IMR-90 (cell line): ENCODE results near the gene CIART. TPM values are rescaled to one million over a fixed set of nuclear protein-coding genes. Genes with fewer than 3 reads are reported as not detected.
A peak's percentile ranks its signal among the peaks of the same experiment; 100 is the strongest.

Experiments used
- ATAC-seq: fragments of 200-7000 bp; cut with Tn5 transposase; 2 replicates; pipeline ENCODE4 v1.9.1; 2020; ENCODE audit warnings: low read depth, mild to moderate bottlenecking, moderate library complexity
- BruUV-seq: library from RNA; stranded (reverse); fragments of 400-500 nt; replicated peaks from 2 replicates; lab custom pipeline; 2021; lab: Mats Ljungman, UMichigan
- CTCF ChIA-PET: fragments of 300-600 bp; formaldehyde crosslinking; extraction: SDS; loops from one replicate; lab custom pipeline; 2021; ENCODE audit warnings: antibody characterized with exemption; lab: Yijun Ruan, JAX
- POLR2A ChIA-PET: fragments of 300-600 bp; sonication (Branson Sonifier 250); formaldehyde crosslinking; loops from one replicate; lab custom pipeline; 2022; ENCODE audit warnings: antibody characterized with exemption; ENCODE audit not compliant: unreplicated experiment; lab: Charles Lee
- DNase-seq: peaks from one replicate; pipeline ENCODE4 v3.0.0; 2013
- H2AFZ ChIP-seq: replicated peaks from 2 replicates; pipeline ENCODE3; 2013; ENCODE audit warnings: low read length, mild to moderate bottlenecking; ENCODE audit not compliant: poor library complexity
- H2AK5ac ChIP-seq: 2 replicates; pipeline ENCODE4 v1.6.1; 2013; ENCODE audit warnings: low read depth, low read length, inconsistent platforms
- H2AK9ac ChIP-seq: replicated peaks from 2 replicates; pipeline ENCODE3; 2013; ENCODE audit warnings: mild to moderate bottlenecking, low read depth, low read length, moderate library complexity; ENCODE audit not compliant: poor library complexity
- H2BK120ac ChIP-seq: 2 replicates; pipeline ENCODE4 v1.6.1; 2013; ENCODE audit warnings: low read depth, low read length, inconsistent platforms
- H2BK15ac ChIP-seq: 3 replicates; pipeline ENCODE4 v1.6.1; 2013; ENCODE audit warnings: low read depth, low read length, inconsistent platforms
- H2BK20ac ChIP-seq: 2 replicates; pipeline ENCODE4 v1.6.1; 2013; ENCODE audit warnings: low read depth, mild to moderate bottlenecking, inconsistent platforms, low read length, moderate library complexity
- H2BK5ac ChIP-seq: 2 replicates; pipeline ENCODE4 v1.6.1; 2013; ENCODE audit warnings: mild to moderate bottlenecking, low read depth, low read length, inconsistent platforms; ENCODE audit not compliant: poor library complexity, severe bottlenecking
- H3K14ac ChIP-seq: replicated peaks from 2 replicates; pipeline ENCODE4 v1.6.1; 2013; ENCODE audit warnings: low read depth, low read length, inconsistent platforms
- H3K18ac ChIP-seq: 2 replicates; pipeline ENCODE4 v1.6.1; 2013; ENCODE audit warnings: low read depth, low read length, control low read depth
- H3K23ac ChIP-seq: 2 replicates; pipeline ENCODE4 v1.6.1; 2013; ENCODE audit warnings: low read depth, low read length, inconsistent platforms
- H3K27ac ChIP-seq: 2 replicates; pipeline ENCODE4 v1.5.1; 2013; ENCODE audit warnings: mild to moderate bottlenecking, control low read depth, low read length; ENCODE audit not compliant: insufficient read depth
- H3K27me3 ChIP-seq: 2 replicates; pipeline ENCODE4 v1.6.1; 2013; ENCODE audit warnings: low read length; ENCODE audit not compliant: control insufficient read depth, insufficient read depth
- H3K36me3 ChIP-seq: 2 replicates; pipeline ENCODE4 v1.6.1; 2013; ENCODE audit warnings: low read length, mixed read lengths; ENCODE audit not compliant: control insufficient read depth, insufficient read depth
- H3K4ac ChIP-seq: 2 replicates; pipeline ENCODE4 v1.6.1; 2013; ENCODE audit warnings: low read depth, low read length, inconsistent platforms
- H3K4me1 ChIP-seq: 2 replicates; pipeline ENCODE4 v1.6.1; 2013; ENCODE audit warnings: low read length, mixed read lengths; ENCODE audit not compliant: control insufficient read depth, insufficient read depth
- H3K4me2 ChIP-seq: 2 replicates; pipeline ENCODE4 v1.6.1; 2013; ENCODE audit warnings: low read depth, mild to moderate bottlenecking, control low read depth, low read length, moderate library complexity
- H3K4me3 ChIP-seq: 2 replicates; pipeline ENCODE4 v1.5.1; 2013; ENCODE audit warnings: low read depth, mild to moderate bottlenecking, control low read depth, low read length, moderate library complexity; ENCODE audit not compliant: insufficient read depth
- H3K56ac ChIP-seq: 2 replicates; pipeline ENCODE4 v1.6.1; 2013; ENCODE audit warnings: low read length, inconsistent platforms; ENCODE audit not compliant: insufficient read depth; ENCODE audit errors: extremely low read depth
- H3K79me1 ChIP-seq, 2 experiments: 2 replicates each; pipeline ENCODE4 v1.6.1; 2013; ENCODE audit warnings: low read length in 2 of 2, inconsistent platforms in 1 of 2, low read depth in 1 of 2
- H3K9ac ChIP-seq: 2 replicates; pipeline ENCODE4 v1.6.1; 2013; ENCODE audit warnings: low read depth, low read length, control low read depth
- H3K9me1 ChIP-seq: 2 replicates; pipeline ENCODE4 v1.6.1; 2013; ENCODE audit warnings: low read length, inconsistent platforms; ENCODE audit not compliant: insufficient read depth
- H3K9me3 ChIP-seq: 2 replicates; pipeline ENCODE4 v1.6.1; 2013; ENCODE audit warnings: low read length; ENCODE audit not compliant: control insufficient read depth, insufficient read depth
- H4K20me1 ChIP-seq: 2 replicates; pipeline ENCODE4 v1.6.1; 2013; ENCODE audit warnings: low read length, inconsistent platforms; ENCODE audit not compliant: insufficient read depth
- H4K5ac ChIP-seq: 2 replicates; pipeline ENCODE4 v1.6.1; 2013; ENCODE audit warnings: mild to moderate bottlenecking, low read depth, low read length, control low read depth
- H4K8ac ChIP-seq, 2 experiments: 2 replicates each; pipeline ENCODE4 v1.6.1; 2013; ENCODE audit warnings: low read depth in 2 of 2, low read length in 2 of 2, control low read depth in 1 of 2, inconsistent platforms in 1 of 2
- H4K91ac ChIP-seq: 2 replicates; pipeline ENCODE4 v1.6.1; 2013; ENCODE audit warnings: low read depth, low read length, inconsistent platforms; ENCODE audit not compliant: insufficient read depth
- BHLHE40 ChIP-seq: fragments of 150-350 bp; IDR thresholded peaks from 2 replicates; pipeline ENCODE4 v1.6.1; 2016; ENCODE audit warnings: mild to moderate bottlenecking, low read depth, low read length
- CEBPB ChIP-seq: IDR thresholded peaks from 2 replicates; pipeline ENCODE4 v1.6.1; 2012; ENCODE audit warnings: low read depth, low read length, improper control_type of control experiment
- CHD1 ChIP-seq: IDR thresholded peaks from 2 replicates; pipeline ENCODE4 v1.6.1; 2012; ENCODE audit warnings: low read depth, low read length, improper control_type of control experiment
- FOS ChIP-seq: fragments of 150-350 bp; IDR thresholded peaks from 2 replicates; pipeline ENCODE4 v1.6.1; 2016; ENCODE audit warnings: low read depth, low read length
- MAFK ChIP-seq: IDR thresholded peaks from 2 replicates; pipeline ENCODE4 v1.6.1; 2012; ENCODE audit warnings: low read depth, low read length, improper control_type of control experiment
- MAZ ChIP-seq: IDR thresholded peaks from 2 replicates; pipeline ENCODE4 v1.6.1; 2012; ENCODE audit warnings: low read depth, mild to moderate bottlenecking, low read length, improper control_type of control experiment, moderate library complexity, borderline replicate concordance
- NFE2L2 ChIP-seq: fragments of 150-350 bp; IDR thresholded peaks from 2 replicates; pipeline ENCODE4 v1.6.1; 2016; ENCODE audit warnings: low read depth, mild to moderate bottlenecking, low read length
- RAD21 ChIP-seq: IDR thresholded peaks from 2 replicates; pipeline ENCODE4 v1.6.1; 2012; ENCODE audit warnings: low read length, improper control_type of control experiment
- RFX5 ChIP-seq: IDR thresholded peaks from 2 replicates; pipeline ENCODE4 v1.8.0; 2012; ENCODE audit warnings: low read depth, mild to moderate bottlenecking, low read length, moderate library complexity
- USF2 ChIP-seq: fragments of 150-350 bp; IDR thresholded peaks from 2 replicates; pipeline ENCODE4 v1.6.1; 2017; ENCODE audit warnings: mild to moderate bottlenecking, antibody characterized with exemption, low read length, low read depth
- WGBS, 2 experiments: methylation state at CpG; one replicate each; pipeline versions ENCODE4 v1.1.5 to v1.1.7; 2013; ENCODE audit warnings: missing lambda C conversion rate in 2 of 2; ENCODE audit not compliant: insufficient read length in 1 of 2; ENCODE audit errors: extremely low coverage in 2 of 2; 5-methylcytosine and 5-hydroxymethylcytosine counted together
- dilution Hi-C: fragments of 300-500 bp; cut with HindIII; formaldehyde crosslinking; loops from one replicate; pipeline ENCODE4 v1.14.3; 2018; ENCODE audit warnings: low sequenced_read_pairs; ENCODE audit not compliant: unreplicated experiment
- in situ Hi-C: fragments of 300-500 bp; cut with MboI; formaldehyde crosslinking; loops from 3 replicates; pipeline ENCODE4 v1.14.3; 2019; ENCODE audit warnings: low sequenced_read_pairs, inconsistent platforms, mixed read lengths
- intact Hi-C: fragments of 100-400 bp; cut with micrococcal nuclease; formaldehyde crosslinking; loops from 2 replicates; pipeline ENCODE4 v1.10.0; 2022
- polyA plus RNA-seq, 3 experiments: library from polyadenylated mRNA; depleted of rRNA; stranded (reverse); fragments of >200 nt; gene quantifications; 2 replicates each; pipeline ENCODE4 v1.2.3, GENCODE V29; 2012; ENCODE audit warnings: low replicate concordance in 1 of 3
- total RNA-seq: library from RNA; depleted of rRNA; stranded (reverse); fragments of >200 nt; gene quantifications from 2 replicates; pipeline ENCODE4 v1.2.3, GENCODE V29; 2012

CIART gene
- total and polyA plus RNA-seq, 2 of the 4 experiments (the other 2 are of a cell fraction) = 16.5 to 18.1 TPM

DNA sequence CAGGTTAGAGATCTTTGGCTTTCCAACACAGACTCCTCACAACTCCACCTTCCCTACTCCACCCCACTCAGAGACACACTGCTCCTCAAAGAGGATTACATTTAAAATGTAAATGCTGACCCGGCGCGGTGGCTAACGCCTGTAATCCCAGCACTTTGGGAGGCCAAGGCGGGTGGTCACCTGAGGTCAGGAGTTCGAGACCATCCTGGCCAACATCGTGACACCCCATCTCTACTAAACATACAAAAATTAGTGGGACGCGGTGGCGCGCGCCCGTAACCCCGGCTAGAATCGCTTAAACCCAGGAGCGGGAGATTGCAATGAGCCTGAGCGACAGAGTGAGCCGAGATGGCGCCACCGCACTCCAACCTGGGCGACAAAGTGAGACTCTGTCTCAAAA, 44.6 kb upstream of the CIART start:
- CTCF ChIA-PET = interaction anchor here (1.2 kb wide), 1 partner anchor 18 kb away, joined by 4 read pairs; no protein-coding TSS in a partner anchor
- Histone ChIP-seq H2BK120ac (no peak overlapping the region), H2AK5ac (no peak overlapping the region), H3K23ac (no peak overlapping the region), H2AK9ac (peak overlapping the region; percentile 52), H3K27me3 (no peaks in the 10 kb centered on the region), H3K56ac (no peak overlapping the region), H3K4me1 (0 out of 2 replicates have a peak, but pooled peaks cover 3% of the 10 kb centered on the region), H3K79me1 (peaks cover 0 to 20% of the 10 kb centered on the region in 2 experiments; a peak in 2 of 4 replicates), H2BK15ac (no peak overlapping the region), H3K36me3 (no peaks in the 10 kb centered on the region), H3K14ac (no peak overlapping the region), H4K8ac (no peak overlapping the region), H3K4me2 (no peak overlapping the region), H4K91ac (no peak overlapping the region), H2BK5ac (no peak overlapping the region), H3K9me3 (no peaks in the 10 kb centered on the region), H3K18ac (no peak overlapping the region), H3K4ac (no peak overlapping the region), H4K5ac (no peak overlapping the region), H3K27ac (no peak overlapping the region), H3K4me3 (no peak overlapping the region), H2AFZ (no peak overlapping the region), H3K9ac (no peak overlapping the region), H2BK20ac (no peak overlapping the region), H3K9me1 (no peaks in the 10 kb centered on the region), H4K20me1 (no peaks in the 10 kb centered on the region; the same call in 1 of the 2 replicates)
- BruUV-seq = no TSS peak
- no peak for DNase-seq
- intact Hi-C loops (loop anchor here (5.0 kb wide), 1 partner anchor 45 kb away; the partner anchor contains the start of gene CIART), dilution Hi-C loops (no loop called here), in situ Hi-C loops (no loop called here)
- TF ChIP-seq MAFK = no peak
- TF ChIP-seq FOS = no peak
- no peak for TF ChIP-seq USF2
- no peak for TF ChIP-seq CHD1
- TF ChIP-seq NFE2L2 = no peak
- no peak for TF ChIP-seq RAD21
- TF ChIP-seq BHLHE40 = no peak
- no peak for TF ChIP-seq CEBPB
- no peak for TF ChIP-seq MAZ
- no peak for TF ChIP-seq RFX5
- 74% methylated on average over 4 of the region's 21 CpGs; no CpG with 5 or more reads in 1 of the 2 experiments for WGBS, 2 experiments
- POLR2A ChIA-PET = no interaction called here
- no peak for ATAC-seq
